HTERT RPE-1 (cell line): ENCODE data around the gene ARHGEF4.

Experiments used
- in situ Hi-C: fragments of 300-500 bp; cut with MboI; formaldehyde crosslinking; loops from 4 replicates; pipeline ENCODE4 v1.14.3; 2020; ENCODE audit warnings: low sequenced_read_pairs

ARHGEF4 gene

DNA sequence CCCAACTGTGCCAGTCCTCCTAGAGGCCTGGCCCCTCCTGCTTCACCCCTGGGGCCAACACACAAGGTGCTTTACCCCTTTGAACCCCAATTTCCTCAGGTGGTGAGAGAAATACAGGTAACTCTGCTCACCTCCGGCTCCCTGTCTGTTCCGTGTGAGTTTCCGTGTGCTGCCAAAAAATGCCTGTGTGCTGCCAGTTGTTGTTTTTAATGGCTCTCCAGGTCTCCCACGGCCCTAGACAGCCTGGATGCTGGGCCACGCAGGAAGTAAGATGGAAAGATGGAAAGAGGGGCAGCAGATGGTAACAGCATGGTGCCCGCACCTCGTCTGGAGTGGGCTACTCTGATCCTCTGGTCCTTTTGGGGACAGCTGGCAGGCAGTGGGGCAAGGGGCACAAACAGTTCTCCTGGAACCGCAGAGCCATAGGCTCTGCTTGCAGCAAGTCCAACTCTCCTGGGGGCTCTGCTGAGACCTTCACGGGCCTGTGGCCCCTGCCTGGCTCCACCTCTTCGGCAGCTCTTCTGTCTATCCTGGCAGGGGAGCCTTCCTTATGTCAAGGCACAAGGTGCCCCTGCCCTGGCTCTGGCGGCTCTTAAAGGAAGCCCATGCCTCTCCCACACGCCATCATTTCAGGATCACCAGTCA is 4.3 kb upstream of the ARHGEF4 start:
- in situ Hi-C loops, result no loop called here

- in situ Hi-C loops, result no loop called here
These were observed 2.4 kb upstream of the ARHGEF4 start for GRCh38 chr2:130834091-130834930.

DNA sequence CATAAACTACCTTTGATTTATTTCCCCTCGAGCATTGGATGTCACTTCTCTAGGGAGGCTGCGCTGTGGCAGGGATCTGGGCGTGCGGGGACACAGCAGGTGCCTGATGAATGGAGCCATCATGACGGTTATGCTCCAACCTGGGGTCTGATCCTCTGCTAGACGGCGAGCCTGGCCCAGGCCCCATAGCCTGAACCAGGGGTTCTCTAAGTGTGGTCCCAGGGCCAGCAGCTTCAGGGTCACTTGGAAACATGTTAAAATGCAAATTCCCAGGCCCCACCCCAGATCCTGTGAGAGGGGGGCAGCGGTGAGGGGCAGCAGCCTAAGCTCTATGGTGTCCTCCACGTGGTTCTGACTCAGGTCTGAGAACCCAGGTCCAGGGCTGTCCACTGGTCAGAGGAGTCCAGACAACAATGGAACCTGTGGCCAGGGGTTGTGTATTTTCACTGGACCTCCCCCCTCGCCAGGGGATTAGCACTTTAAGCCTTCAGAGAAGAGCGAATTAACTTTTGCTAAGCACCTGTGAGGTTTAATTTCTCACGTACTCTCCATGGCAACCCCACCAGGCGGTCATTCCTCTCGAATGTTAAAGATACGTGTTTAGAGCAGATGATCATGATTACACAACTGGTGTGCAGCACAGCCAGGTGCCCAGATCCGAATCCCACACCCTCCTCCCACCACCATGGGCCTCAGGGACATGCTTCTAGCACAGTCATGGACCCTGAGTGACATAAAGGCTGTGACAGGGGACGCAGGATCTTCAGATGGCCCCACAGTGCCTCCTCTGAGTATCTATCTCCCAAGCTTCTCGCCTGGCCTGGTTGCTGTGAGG is 1.6 kb upstream of the ARHGEF4 start:
- in situ Hi-C loops, result no loop called here

DNA sequence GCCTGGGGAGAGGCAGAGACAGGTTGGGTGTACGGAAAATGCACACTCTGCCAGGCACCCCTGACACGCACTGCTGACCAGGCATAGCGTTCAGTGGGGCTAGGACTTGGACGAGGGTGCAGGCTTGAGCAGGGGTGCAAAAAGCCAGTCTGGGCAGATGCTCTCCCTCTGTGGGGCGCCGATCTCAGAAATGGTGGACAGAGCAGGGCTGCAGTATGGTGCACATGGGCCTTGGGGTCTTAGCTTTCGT is 1.0 kb upstream of the ARHGEF4 start:
- in situ Hi-C loops, result no loop called here

- in situ Hi-C loops, result no loop called here
These were observed 579 bp downstream of the ARHGEF4 start for GRCh38 chr2:130837175-130837810.

DNA sequence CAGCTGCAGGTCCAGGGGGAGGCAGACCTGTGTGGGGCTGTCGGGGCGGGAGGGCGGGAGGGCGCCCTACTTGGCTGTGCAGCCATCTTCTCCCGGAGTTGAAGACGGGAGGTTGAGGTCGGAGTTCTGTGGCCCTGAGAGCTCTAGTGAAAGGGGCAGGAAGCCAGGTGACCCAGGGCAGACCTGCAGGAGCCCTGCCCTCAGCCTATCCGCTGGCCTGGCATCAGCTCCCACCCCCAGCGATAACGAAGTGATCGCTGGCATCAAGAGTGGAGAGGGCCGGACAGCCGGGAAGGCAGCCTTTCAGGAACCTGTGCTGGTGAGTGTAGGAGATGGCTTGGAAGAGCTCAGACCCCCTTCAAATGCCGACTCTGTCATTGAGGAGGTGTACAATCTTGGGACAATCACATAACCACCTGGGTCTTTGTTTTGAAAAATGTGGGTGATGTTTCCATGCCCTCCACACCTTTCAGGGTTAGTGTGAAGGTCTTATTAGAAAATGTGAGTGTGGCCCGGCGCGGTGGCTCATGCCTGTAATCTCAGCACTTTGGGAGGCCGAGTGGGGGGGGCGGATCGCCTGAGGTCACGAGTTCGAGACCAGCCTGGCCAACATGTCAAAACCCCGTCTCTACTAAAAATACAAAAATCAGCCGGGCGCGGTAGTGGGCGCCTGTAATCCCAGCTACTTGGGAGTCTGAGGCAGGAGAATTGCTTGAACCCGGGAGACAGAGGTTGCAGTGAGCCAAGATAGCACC is 1.3 kb downstream of the ARHGEF4 start:
- in situ Hi-C loops, result no loop called here

GRCh38 chr2:130839011-130839780 is 2.5 kb downstream of the ARHGEF4 start:
- in situ Hi-C loops, result no loop called here

DNA sequence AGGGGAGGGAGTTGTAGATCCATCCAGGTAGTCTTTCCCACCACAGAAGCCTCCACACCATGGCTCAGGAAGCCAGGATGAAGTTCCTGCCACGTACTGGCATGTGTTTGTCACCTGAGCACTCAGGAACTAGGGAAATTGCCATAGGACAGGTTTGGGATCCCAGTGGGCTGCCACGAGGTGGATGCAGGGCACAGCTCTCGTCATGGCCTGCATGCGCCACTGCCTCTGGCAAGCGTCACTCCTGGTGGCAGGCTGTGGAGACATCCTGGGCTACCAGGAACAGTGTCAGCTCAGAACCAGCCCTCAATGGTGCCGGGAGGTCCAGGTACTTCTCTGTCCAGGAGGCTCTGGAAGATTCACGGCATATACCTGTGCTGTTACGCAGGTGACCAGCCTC is 3.8 kb downstream of the ARHGEF4 start:
- in situ Hi-C loops, result no loop called here

- in situ Hi-C loops, result no loop called here
These were observed 5.1 kb downstream of the ARHGEF4 start for GRCh38 chr2:130841741-130842365.

- in situ Hi-C loops, result no loop called here
These were observed 6.1 kb downstream of the ARHGEF4 start for GRCh38 chr2:130842770-130843169.

GRCh38 chr2:130843321-130843985 is 6.7 kb downstream of the ARHGEF4 start:
- in situ Hi-C loops, result no loop called here

DNA sequence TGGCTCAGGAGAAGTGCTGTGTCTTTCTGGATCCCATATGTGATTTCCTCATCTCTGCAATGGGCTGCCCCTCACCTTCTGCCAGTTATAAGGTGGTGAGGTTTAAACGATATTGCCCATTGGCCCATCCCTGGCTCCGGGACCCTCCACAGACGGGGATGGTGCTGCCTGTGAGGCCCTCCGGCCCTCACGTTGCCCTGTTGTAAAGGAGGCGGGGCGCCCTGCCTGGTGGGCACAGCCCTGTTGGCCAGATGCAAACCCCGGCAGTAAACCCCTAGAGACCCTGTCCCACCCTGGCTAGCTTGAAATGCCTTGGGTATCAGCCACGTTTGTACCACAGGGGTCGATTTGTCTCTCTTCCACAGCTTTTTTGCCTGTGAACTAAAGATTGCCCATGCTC is 7.4 kb downstream of the ARHGEF4 start:
- in situ Hi-C loops, result no loop called here

GRCh38 chr2:130845505-130846085 is 8.9 kb downstream of the ARHGEF4 start:
- in situ Hi-C loops, result no loop called here

DNA sequence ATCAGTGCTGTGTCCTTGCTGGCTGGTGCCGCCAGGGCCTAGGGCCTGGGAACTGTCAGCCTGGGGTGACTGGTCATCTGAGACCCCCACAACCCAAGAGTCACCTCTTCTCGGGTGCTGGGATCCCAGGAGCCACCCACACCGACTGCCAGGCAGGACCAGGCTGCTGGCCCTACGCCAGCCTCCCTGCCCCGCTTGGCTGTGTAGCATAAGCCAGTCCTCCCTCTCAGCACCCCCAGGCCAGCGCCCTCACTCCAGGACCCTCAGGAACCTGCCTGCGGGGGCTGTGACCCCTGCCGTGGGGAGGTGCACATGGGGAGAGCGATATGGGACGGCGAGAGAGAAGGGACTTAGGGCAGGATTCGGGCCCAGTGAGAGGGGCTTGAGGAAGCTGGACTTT is 9.5 kb downstream of the ARHGEF4 start:
- in situ Hi-C loops, result no loop called here

DNA sequence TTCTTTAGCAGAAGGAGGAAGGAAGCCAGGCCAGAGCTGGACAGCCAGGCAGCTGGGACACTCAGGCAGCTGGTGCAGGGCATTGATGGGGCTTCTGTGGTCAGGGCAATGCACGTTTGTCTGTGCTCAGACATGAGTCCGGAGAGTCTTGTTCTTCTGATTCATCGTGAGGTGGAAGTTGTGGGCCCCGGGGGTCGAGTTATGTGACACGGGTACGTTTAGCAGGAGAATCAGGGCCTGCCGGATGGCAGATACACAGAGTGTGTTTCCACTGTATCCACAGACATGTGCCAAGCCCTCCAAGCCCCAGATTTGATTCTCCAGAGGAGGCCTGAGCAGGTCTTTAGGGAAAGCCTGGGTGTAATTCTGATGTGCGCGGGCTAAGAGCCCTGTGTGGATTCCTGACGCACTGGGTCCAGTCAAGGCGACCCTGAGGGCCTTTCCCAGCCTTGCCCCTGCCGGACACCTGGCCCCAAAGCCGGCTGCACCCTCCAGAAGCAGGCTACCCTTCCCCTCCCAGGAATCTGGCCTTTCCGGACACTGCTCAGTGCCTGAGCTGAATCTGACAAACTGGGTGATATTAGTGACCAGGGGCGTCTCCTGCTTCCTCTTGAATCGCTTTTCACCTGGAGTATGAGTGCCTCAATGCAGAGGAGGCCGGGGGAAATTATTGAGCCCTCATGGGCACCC is 10.1 kb downstream of the ARHGEF4 start:
- in situ Hi-C loops, result no loop called here

DNA sequence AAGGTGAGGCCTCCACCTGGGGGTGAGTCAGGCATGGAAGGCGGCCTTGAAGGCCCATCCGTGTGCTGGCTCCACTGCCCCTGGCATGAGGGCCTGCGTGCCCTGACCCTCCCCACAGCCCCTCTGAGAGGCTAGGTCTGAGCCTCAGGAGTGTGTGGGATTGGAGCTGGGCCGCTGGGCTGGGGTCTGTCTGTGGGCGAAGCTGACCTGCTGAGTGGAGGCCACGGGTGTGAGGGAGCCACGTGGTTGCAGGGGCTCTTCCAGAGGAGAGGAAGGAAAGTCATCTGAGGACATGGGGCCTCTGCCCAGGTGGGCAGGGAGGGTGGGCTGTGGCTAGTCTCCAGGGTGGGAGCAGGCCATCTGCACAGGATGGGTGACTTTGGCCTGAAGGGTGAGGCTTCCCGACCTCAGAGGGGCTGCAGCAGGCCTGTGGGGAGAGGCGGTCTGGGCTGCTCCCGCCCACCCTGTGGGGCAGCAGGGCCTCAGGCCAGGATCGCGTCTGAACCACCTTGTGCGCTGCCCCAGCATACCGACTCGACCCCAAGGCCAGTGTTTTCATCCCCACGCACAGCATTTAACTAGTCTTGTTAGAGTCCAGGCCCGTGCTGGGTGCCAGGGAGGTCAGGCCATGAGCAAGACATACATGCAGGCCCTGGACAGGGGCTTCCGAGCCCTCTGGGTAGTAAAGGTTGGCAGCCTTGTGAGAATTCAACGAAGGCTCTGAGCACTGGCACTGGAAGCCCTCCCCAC is 11.2 kb downstream of the ARHGEF4 start:
- in situ Hi-C loops, result no loop called here

- in situ Hi-C loops, result no loop called here
These were observed 12.0 kb downstream of the ARHGEF4 start for GRCh38 chr2:130848526-130849210.
